NCI-H2081 treated with DMSO at 0.1 percent for 48 hours (cell line): ENCODE data around the gene MIER2.

Source experiments
- DNase-seq: peaks from one replicate; lab custom pipeline; 2025; lab: John Stamatoyannopoulos, UW

The MIER2 gene

GRCh38 chr19:307111-307531, 37.5 kb downstream of the MIER2 start:
- DNase-seq = no peak

DNA sequence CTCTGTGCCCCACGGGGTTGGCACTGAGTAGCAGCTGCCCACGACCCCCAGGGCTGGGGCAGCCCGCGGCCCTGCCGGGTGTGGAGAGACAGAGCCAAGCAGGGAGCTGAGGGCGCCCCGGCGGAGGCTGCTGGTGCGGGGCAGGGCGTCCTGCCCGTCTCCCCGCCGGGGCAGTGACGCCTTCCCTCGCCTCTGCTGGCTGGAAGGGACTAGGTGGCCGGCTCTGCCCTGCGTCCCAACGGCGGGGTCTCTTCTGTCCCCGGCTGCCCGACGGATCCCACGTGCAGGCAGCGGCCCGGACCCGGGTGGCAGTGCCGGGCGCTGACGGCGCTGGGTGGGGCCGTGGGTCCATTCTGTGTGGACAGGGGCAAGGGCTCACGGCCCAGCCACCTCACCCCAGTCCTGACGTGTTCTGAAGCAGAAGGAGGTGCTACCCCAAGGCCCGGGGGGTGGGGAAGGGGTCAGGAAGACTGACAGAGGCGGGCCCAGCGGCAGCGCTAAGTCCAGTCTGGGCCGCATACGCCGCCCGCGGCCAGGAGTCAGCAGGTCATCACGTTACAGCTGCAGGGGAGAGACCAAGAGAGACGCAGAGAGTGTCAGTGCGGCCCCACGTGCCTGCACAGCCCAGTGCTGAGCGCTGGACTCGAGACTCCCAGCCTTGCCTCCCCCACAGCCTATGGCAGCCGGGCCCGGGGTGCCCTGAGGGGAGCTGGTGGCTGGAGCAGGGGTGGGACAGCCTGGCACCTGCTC, 38.3 kb downstream of the MIER2 start:
- DNase-seq = no peak

DNA sequence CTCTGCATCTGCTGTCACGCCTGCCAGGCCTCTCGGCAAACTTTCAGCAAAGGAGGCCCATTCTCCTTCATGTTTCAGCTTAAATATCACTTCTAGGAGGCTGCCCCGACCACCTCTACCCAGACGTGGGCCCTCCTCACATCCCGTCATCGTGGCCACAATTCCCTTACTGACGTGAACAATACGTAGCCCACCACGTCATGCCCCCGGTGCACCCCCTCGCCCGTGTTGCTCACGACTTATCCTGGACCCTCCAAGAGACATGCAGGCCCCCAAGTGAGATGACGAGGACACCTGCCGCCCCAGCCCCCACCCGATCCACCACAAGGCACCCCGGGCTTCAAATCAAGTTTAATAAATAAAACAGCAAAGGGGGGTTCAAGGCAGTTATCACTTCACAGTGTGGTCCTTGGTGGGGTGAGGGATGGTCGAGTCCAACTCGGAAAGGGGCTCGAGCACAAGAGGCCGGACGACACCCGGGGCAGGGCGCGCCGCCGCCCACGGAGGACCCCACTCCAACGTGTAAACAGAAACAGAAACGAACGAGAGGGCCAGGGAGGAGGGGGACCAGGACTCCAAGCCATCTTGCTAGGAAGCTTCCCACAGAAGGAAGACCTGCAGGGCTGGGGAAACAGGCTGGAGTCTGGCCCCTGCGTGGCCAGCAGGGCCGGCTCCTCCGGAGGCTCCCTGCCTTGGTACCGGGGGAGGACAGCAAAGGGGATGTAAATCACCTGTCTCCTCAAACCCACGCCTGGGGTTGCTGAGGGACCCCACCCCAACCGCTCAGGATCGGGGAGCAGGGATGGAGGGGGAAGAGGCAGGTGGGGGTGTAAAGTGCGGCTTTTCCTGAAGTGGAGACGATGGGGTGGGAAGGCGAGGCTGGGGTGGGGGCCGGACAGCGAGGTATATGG, 39.1 kb downstream of the MIER2 start:
- no peak for DNase-seq

DNA sequence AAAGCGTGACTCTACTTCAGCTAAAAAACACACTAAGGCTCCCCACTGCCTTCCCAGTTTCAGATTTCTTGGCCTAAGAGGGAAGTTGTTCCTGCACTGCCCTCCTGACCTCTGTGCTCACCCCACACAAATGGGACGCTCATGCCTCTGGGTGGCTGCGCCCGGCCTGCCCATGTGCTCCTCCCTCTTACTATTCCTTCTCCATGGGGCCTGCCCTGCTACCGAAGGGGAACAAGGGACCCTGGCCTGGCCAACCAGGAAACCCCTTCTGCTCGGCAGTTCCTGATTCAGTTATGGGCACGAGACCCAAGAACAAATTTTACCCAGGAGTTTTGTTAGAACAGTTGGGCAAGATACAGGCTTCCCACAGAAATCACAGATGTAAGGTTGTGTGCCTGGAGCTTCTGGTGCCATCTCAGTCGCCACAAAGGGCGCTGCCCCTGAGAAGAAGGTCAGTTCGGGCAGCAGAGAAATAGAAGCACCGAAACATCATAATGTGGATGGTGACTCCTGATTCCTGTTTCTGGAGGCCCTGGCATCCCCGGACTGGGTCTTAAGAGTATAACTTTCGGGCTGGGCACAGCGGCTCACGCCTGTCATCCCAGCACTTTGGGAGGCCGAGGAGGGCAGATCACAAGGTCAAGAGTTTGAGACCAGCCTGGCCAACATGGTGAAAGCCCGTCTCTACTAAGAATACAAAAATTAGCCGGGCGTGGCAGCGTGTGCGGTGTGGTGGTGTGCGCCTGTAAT, 47.9 kb downstream of the MIER2 start:
- DNase-seq = no peak

DNA sequence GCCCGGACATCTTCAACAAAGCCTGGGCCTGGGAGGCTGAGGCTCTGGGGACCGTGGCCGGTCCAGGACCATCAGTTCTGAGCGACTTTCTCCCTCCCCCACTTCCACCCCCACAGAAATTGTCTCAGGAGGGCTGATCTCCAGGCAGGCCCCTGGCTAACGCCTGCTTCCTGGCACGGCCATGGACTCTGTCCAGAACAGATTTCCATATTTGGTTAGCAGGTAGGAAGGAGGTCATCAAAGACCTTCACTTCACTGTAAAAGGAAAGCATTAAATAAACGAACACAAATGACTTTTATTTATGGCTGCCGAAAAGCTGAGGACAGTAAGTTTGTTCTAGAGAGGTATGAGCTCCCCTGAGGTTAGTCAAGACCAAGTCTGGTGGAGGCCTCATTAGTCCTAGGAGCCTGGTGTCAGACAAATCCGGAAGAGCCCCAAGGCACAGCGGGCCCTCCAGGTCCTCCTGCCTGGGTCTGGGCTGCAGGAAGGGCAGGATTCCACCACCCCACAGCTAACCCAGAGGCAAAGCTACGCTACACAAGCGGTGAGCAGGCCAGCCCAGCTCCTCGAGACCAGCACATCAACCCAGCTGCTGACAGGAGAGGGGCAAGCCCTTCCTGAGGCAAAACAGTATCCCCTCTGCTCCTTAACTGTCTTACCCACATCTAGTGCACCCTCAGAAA, 48.8 kb downstream of the MIER2 start:
- DNase-seq = no peak

DNA sequence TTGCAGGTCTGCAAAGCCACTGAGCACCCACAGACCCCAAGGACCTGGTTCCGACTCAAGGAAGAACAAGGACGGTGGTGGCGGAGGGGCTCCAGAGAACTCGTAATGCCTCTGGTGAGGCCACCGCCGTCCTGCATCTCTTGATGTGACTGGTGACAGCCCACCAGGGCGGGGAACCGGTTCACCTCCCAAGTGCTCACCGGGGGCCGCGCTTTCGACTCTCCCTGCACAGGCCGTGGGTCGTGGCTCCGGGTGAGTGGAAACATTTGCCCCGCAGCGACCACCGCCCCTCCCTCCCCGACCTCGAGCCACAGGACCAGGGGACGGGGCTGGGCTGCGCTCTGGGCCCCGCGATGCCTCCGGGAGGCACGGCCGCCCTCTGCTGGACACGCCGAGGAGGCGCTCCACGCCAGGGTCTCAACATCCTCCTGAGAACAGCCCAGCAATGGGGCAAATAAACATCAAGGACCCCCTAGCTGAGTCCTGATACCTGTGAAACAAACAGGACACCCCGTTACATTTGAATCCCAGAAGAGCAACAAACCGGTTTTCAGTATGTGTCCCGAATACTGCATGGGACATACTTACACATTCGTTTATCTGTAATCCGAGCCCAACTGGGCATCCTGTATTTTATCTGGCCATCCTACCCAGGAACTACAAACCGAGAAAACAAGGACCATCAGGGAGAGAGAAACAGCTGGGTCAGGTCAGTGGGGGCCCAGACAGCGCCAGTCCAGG, 49.5 kb downstream of the MIER2 start:
- no peak for DNase-seq

GRCh38 chr19:294341-294945, 50.2 kb downstream of the MIER2 start:
- no peak for DNase-seq

- no peak for DNase-seq
Observed at GRCh38 chr19:293436-294110, 51.0 kb downstream of the MIER2 start.

- DNase-seq = no peak
Observed at GRCh38 chr19:292951-293350, 51.6 kb downstream of the MIER2 start.

- DNase-seq = no peak
Observed at GRCh38 chr19:292281-292884, 52.2 kb downstream of the MIER2 start.

DNA sequence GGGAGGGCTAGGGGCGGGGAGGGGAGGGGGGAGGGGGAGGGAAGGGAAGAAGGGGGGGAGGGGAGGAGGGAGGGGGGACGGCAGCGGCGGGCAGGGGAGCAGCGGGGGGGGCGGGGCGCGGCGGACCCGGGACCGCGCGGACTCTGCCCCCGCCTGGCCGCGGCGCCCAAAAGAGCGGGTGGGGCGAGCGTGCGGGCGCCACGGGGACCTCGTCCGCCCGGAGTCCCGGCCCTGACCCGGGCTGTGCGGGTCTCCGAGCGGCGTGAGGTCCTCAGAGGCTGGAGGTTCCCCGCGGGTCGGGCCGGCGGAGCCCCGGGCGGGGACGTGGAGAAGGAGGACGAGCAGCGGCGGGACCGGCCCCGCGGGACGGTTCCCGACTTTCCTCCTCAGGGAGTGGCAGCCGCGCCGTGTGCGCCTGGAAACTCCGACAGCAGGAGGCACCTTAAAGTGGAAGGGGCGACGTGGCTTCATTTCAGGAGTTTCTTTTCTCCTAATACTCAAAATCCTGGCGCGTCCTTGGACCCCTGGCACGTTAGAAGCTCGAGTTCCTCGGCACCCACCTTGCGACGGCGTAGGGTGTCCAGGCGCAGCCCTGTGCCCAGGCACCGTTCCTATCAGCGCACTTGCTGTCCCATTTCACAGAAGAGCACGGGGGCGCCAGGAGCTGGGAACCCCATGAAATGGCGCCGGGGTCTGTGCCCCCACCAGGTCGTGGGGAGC, 52.9 kb downstream of the MIER2 start:
- DNase-seq = no peak

DNA sequence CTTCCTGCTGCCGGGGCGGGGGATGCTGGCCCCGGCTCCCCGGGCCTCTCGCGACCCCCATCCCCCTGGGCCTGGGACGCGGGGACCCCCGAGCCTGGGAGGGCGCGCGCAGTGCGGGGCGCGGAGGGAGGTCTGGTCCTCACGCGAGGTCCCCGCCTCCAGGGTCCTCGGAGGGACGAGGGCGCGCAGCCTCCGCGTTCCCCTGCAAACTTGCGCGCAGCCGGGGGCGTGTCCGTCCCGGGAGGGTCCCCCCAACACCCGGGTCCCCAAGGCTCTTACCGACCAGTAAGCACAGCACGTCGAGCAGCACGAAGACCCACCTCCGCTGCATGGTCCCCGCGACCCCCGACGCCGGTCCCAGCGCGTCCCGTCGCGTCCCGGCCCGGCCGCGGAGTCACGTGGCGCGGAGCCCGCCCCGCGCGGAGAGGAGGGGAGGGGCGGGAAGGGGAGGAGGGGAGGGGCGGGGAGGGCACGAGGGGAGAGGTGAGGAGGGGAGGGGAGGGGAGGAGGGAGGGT, 53.5 kb downstream of the MIER2 start, which contains the start of gene PLPP2:
TSS of gene PLPP2 (minus strand) at position 398 of the 516 bp plus-strand sequence. CDS start at position 331, 67 bp downstream.
- DNase-seq = no peak

- peak; percentile 77 for DNase-seq
Observed at GRCh38 chr19:290372-291005, 54.1 kb downstream of the MIER2 start.

- peak; percentile 77 for DNase-seq
Observed at GRCh38 chr19:289651-290371, 54.8 kb downstream of the MIER2 start.

- no peak for DNase-seq
Observed at GRCh38 chr19:288911-289310, 55.7 kb downstream of the MIER2 start.

- DNase-seq = no peak
Observed at GRCh38 chr19:287381-287871, 57.2 kb downstream of the MIER2 start.

DNA sequence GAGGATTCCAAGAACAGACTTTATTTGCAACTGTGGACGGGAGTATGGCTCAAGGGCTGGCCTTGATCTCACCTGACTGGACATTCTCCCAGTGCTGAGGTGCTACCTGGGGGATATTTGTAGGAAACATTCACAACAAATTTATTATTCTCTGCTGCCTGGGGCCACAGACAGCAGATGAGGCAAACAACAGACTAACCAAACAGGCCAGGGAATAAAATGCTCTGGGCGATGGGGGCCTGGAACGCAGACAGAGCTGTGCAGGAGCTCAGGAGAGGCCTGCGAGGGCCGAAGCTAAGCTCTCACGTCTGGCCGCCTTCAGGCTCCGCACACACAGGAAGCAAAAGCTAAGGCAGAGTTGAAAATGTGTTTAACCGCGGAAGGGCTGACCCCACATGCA, 61.2 kb downstream of the MIER2 start:
- DNase-seq = no peak
